ENCODE measurements around the gene CYP27B1. TPM values are rescaled to one million over a fixed set of nuclear protein-coding genes. Genes with fewer than 3 reads are reported as not detected.

CYP27B1 gene
- total RNA-seq, 1 donor from 2014 or later = 3.6 TPM

DNA sequence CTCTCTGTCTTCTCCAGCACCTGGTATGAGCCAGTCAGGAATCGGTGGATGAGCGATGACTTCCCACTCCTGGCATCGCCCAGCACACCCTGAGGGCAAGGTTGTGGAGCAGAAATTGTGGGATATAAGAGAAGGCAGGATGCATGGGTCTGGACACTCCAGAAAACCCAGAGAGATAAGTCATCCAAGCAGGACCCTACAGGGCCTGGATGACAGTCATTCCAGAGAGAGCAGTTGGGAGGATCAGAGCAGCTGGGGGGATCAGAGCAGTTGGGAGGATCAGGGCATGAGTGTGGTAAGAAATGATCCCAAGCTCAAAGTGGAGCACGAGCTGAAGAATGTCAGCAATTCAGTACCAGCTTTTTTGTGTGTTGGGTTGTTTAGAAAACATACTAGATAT is 32.3 kb downstream of the CYP27B1 start:
- no peak for DNase-seq (ENCODE audit: low read depth)
- TF ChIP-seq, protein P1, sequence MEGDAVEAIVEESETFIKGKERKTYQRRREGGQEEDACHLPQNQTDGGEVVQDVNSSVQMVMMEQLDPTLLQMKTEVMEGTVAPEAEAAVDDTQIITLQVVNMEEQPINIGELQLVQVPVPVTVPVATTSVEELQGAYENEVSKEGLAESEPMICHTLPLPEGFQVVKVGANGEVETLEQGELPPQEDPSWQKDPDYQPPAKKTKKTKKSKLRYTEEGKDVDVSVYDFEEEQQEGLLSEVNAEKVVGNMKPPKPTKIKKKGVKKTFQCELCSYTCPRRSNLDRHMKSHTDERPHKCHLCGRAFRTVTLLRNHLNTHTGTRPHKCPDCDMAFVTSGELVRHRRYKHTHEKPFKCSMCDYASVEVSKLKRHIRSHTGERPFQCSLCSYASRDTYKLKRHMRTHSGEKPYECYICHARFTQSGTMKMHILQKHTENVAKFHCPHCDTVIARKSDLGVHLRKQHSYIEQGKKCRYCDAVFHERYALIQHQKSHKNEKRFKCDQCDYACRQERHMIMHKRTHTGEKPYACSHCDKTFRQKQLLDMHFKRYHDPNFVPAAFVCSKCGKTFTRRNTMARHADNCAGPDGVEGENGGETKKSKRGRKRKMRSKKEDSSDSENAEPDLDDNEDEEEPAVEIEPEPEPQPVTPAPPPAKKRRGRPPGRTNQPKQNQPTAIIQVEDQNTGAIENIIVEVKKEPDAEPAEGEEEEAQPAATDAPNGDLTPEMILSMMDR (conservative IDR thresholded peaks at IDR 0.05; ENCODE audit: low read depth, low read length) = no peak
- H3K4me3 ChIP-seq (ENCODE audit: low read depth, low read length) = no peak overlapping the region

- H3K4me3 ChIP-seq (ENCODE audit: low read depth, low read length) = no peak overlapping the region
- DNase-seq (ENCODE audit: low read depth) = no peak
- TF ChIP-seq, protein P1 (conservative IDR thresholded peaks at IDR 0.05; ENCODE audit: low read depth, low read length) = no peak
These were observed 33.0 kb downstream of the CYP27B1 start for GRCh38 chr12:57733928-57734327.

DNA sequence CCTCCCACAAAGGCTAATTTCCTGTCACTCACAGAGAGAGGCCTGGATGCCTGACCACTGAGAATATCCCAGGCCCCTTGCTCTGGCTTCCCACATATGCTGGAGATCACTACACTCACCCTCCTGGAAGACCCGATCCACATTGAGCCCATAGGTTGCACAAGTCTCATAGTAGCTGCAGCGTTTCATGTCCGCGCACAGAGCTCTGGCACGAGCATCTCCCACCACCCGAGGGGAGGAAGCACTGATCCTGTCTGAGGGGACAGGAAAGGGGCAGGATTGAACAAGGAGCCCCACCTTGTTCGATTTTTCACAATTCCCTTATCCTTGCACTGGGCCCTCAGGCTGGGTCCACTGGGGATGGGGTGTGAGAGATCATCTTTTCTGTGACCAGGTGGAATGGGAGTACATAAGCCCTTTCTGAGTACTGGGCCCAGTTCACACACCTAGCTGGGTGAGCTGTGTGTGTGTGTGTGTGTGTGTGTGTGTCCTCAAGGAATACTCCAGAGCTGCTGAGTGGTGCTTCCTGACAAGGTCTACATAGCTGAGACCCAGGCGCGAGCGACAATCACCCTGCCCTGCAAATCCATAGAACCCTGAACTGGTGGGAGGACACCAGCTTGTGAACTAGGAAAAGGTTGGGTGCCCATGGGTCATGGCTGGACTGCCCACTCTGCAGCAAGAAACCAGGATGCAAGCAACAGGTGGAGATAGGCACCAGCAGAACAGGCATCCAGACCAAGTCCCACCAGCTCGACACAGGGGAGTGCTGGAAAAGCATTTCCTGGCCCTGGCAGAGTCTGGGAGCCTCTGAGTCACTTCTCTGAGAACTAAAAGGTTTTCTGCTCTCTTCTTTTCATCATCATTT is 33.9 kb downstream of the CYP27B1 start:
- TF ChIP-seq, protein P1 (conservative IDR thresholded peaks at IDR 0.05; ENCODE audit: low read depth, low read length) = no peak
- no peak overlapping the region for H3K4me3 ChIP-seq (ENCODE audit: low read depth, low read length)
- DNase-seq (ENCODE audit: low read depth) = no peak

DNA sequence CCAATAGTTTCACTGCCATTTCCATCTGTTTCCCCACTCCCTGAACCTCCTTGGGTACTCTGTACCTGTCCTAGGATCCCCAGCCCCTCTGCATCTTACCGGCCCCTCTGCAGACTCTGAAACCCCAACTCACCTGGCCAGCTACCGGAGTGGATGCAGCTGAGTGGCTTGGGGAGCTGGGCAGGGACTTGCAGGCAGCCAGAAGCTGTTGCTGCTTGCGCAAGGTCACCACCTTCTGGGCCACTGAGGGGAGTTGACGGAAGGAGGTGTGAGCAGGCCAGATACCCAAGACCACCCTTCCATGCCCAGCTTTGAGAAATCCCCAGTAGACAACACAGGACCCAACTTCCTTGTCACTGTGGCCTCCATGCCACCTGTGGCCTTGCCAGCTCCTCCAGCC is 34.6 kb downstream of the CYP27B1 start:
- no peak for DNase-seq (ENCODE audit: low read depth)
- no peak overlapping the region for H3K4me3 ChIP-seq (ENCODE audit: low read depth, low read length)
- TF ChIP-seq, protein P1 (conservative IDR thresholded peaks at IDR 0.05; ENCODE audit: low read depth, low read length) = no peak

- no peak for DNase-seq (ENCODE audit: low read depth)
- H3K4me3 ChIP-seq (ENCODE audit: low read depth, low read length) = no peak overlapping the region
- TF ChIP-seq, protein P1 (conservative IDR thresholded peaks at IDR 0.05; ENCODE audit: low read depth, low read length) = no peak
These were observed 35.3 kb downstream of the CYP27B1 start for GRCh38 chr12:57731411-57732080.

- DNase-seq (ENCODE audit: low read depth) = no peak
- TF ChIP-seq, protein P1 (conservative IDR thresholded peaks at IDR 0.05; ENCODE audit: low read depth, low read length) = no peak
- no peak overlapping the region for H3K4me3 ChIP-seq (ENCODE audit: low read depth, low read length)
These were observed 36.4 kb downstream of the CYP27B1 start for GRCh38 chr12:57730336-57731067.

Data from epithelial cell of proximal tubule (primary cell).